ENCODE data around the gene CDS2. TPM values are rescaled to one million over a fixed set of nuclear protein-coding genes. Genes with fewer than 3 reads are reported as not detected.

Gene CDS2
- total and polyA plus RNA-seq, 2 experiments from 2014 or later = 16.8 to 40.8 TPM

DNA sequence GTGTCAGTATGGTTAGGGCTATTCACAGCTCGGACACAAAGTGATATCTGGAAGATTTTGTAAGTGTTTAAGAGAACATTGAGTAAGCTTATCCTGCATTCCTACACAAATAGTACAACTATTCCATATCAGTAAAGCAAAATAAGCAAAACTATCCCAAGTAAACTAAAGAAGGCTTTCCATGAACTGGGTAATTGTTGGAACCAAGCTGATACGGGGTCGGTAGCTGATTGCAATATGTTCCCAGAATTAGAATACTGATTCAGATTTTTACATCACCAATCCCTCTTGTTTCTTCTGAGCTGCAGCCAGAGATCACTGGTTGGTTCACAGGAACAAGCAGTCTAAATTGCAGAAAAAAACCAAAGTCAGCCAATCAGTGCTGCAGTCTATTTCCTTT, 54.1 kb downstream of the CDS2 start:
- Histone ChIP-seq H3K4me2 (no peak overlapping the region), H3F3A (replicated peaks; ENCODE audit: low read depth) (0 out of 2 replicates have a peak, but pooled peaks cover 5% of the 10 kb centered on the region), H3K79me2 (replicated peaks; ENCODE audit: insufficient read depth) (peaks cover 4% of the 10 kb centered on the region; the same call in 1 of the 2 replicates), H3K4me3 (no peak overlapping the region), H2AFZ (no peak overlapping the region), H3K36me3 (ENCODE audit: insufficient read depth) (peaks cover 18% of the 10 kb centered on the region), H4K20me1 (replicated peaks; ENCODE audit: insufficient read depth) (no peaks in the 10 kb centered on the region; the same call in 1 of the 2 replicates), H3K27me3 (ENCODE audit: insufficient read depth) (no peaks in the 10 kb centered on the region), H3K27ac (ENCODE audit: low read depth) (no peak overlapping the region), H3K4me1 (ENCODE audit: insufficient read depth) (peaks cover 27% of the 10 kb centered on the region), H3K9me2 (ENCODE audit: insufficient read depth) (no peaks in the 10 kb centered on the region)
- H3K27ac Mint-ChIP-seq = no peak overlapping the region; the same call in 1 of the 2 replicates
- H3K27me3 Mint-ChIP-seq (ENCODE audit: insufficient read depth, low read depth, poor library complexity) = peaks cover 4% of the 10 kb centered on the region
- H3K4me3 Mint-ChIP-seq = no peak overlapping the region
- H3K36me3 Mint-ChIP-seq (ENCODE audit: low read depth) = peaks cover 33% of the 10 kb centered on the region; the same call in 2 of the 3 replicates
- DNase-seq (ENCODE audit: low spot score) = no peak
- peaks cover 29% of the 10 kb centered on the region for H3K4me1 Mint-ChIP-seq
- no peak for ATAC-seq
- H3K9me3 Mint-ChIP-seq = no peaks in the 10 kb centered on the region
- TF ChIP-seq ZNF331 (CRISPR knock-in tag; IDR thresholded peaks at IDR 0.05; ENCODE audit: low read depth) = no peak
- TF ChIP-seq CREB1 (CRISPR knock-in tag; IDR thresholded peaks at IDR 0.05; ENCODE audit: low read depth) = no peak
- TF ChIP-seq, protein P1, sequence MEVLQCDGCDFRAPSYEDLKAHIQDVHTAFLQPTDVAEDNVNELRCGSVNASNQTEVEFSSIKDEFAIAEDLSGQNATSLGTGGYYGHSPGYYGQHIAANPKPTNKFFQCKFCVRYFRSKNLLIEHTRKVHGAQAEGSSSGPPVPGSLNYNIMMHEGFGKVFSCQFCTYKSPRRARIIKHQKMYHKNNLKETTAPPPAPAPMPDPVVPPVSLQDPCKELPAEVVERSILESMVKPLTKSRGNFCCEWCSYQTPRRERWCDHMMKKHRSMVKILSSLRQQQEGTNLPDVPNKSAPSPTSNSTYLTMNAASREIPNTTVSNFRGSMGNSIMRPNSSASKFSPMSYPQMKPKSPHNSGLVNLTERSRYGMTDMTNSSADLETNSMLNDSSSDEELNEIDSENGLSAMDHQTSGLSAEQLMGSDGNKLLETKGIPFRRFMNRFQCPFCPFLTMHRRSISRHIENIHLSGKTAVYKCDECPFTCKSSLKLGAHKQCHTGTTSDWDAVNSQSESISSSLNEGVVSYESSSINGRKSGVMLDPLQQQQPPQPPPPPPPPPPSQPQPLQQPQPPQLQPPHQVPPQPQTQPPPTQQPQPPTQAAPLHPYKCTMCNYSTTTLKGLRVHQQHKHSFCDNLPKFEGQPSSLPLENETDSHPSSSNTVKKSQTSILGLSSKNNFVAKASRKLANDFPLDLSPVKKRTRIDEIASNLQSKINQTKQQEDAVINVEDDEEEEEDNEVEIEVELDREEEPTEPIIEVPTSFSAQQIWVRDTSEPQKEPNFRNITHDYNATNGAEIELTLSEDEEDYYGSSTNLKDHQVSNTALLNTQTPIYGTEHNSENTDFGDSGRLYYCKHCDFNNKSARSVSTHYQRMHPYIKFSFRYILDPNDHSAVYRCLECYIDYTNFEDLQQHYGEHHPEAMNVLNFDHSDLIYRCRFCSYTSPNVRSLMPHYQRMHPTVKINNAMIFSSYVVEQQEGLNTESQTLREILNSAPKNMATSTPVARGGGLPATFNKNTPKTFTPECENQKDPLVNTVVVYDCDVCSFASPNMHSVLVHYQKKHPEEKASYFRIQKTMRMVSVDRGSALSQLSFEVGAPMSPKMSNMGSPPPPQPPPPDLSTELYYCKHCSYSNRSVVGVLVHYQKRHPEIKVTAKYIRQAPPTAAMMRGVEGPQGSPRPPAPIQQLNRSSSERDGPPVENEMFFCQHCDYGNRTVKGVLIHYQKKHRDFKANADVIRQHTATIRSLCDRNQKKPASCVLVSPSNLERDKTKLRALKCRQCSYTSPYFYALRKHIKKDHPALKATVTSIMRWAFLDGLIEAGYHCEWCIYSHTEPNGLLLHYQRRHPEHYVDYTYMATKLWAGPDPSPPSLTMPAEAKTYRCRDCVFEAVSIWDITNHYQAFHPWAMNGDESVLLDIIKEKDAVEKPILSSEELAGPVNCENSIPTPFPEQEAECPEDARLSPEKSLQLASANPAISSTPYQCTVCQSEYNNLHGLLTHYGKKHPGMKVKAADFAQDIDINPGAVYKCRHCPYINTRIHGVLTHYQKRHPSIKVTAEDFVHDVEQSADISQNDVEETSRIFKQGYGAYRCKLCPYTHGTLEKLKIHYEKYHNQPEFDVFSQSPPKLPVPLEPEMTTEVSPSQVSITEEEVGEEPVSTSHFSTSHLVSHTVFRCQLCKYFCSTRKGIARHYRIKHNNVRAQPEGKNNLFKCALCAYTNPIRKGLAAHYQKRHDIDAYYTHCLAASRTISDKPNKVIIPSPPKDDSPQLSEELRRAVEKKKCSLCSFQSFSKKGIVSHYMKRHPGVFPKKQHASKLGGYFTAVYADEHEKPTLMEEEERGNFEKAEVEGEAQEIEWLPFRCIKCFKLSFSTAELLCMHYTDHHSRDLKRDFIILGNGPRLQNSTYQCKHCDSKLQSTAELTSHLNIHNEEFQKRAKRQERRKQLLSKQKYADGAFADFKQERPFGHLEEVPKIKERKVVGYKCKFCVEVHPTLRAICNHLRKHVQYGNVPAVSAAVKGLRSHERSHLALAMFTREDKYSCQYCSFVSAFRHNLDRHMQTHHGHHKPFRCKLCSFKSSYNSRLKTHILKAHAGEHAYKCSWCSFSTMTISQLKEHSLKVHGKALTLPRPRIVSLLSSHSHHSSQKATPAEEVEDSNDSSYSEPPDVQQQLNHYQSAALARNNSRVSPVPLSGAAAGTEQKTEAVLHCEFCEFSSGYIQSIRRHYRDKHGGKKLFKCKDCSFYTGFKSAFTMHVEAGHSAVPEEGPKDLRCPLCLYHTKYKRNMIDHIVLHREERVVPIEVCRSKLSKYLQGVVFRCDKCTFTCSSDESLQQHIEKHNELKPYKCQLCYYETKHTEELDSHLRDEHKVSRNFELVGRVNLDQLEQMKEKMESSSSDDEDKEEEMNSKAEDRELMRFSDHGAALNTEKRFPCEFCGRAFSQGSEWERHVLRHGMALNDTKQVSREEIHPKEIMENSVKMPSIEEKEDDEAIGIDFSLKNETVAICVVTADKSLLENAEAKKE (CRISPR knock-in tag; IDR thresholded peaks at IDR 0.05) = no peak
- no peak for TF ChIP-seq ZNF114 (CRISPR knock-in tag; IDR thresholded peaks at IDR 0.05)

DNA sequence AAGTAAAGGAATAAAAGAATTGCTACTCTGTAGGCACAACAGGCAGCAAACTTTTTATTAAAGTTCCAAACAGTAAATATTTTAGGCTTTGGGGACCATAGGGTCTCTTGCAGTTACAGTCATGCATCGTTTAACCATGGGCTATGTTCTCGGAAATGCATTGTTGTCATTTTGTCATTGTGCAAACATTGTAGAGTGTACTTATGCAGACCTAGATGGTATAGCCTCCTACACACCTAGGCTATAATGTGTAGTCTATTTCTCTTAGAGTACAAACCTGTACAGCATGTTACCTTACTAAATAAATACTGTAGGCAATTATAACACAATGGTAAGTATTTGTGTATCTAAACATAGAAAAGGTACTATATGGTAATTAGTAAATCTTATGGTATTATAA, 54.7 kb downstream of the CDS2 start:
- H3K4me2 ChIP-seq = no peak overlapping the region
- H3K27ac Mint-ChIP-seq = no peak overlapping the region
- peaks cover 17% of the 10 kb centered on the region for H3K36me3 ChIP-seq (ENCODE audit: insufficient read depth)
- TF ChIP-seq ZNF114 (CRISPR knock-in tag; IDR thresholded peaks at IDR 0.05) (no peak), CREB1 (CRISPR knock-in tag; IDR thresholded peaks at IDR 0.05; ENCODE audit: low read depth) (no peak), EZH2 (IDR thresholded peaks at IDR 0.05; ENCODE audit: low read depth, unreplicated experiment) (no peak), NANOG (IDR thresholded peaks at IDR 0.05; ENCODE audit: borderline replicate concordance) (no peak), EZH2phosphoT487 (IDR thresholded peaks at IDR 0.05; ENCODE audit: unreplicated experiment) (no peak), JUNB (IDR thresholded peaks at IDR 0.05; ENCODE audit: unreplicated experiment) (no peak), POLR2AphosphoS5 (IDR thresholded peaks at IDR 0.05; ENCODE audit: low read depth) (no peak)
- TF ChIP-seq, protein P2, sequence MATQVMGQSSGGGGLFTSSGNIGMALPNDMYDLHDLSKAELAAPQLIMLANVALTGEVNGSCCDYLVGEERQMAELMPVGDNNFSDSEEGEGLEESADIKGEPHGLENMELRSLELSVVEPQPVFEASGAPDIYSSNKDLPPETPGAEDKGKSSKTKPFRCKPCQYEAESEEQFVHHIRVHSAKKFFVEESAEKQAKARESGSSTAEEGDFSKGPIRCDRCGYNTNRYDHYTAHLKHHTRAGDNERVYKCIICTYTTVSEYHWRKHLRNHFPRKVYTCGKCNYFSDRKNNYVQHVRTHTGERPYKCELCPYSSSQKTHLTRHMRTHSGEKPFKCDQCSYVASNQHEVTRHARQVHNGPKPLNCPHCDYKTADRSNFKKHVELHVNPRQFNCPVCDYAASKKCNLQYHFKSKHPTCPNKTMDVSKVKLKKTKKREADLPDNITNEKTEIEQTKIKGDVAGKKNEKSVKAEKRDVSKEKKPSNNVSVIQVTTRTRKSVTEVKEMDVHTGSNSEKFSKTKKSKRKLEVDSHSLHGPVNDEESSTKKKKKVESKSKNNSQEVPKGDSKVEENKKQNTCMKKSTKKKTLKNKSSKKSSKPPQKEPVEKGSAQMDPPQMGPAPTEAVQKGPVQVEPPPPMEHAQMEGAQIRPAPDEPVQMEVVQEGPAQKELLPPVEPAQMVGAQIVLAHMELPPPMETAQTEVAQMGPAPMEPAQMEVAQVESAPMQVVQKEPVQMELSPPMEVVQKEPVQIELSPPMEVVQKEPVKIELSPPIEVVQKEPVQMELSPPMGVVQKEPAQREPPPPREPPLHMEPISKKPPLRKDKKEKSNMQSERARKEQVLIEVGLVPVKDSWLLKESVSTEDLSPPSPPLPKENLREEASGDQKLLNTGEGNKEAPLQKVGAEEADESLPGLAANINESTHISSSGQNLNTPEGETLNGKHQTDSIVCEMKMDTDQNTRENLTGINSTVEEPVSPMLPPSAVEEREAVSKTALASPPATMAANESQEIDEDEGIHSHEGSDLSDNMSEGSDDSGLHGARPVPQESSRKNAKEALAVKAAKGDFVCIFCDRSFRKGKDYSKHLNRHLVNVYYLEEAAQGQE (IDR thresholded peaks at IDR 0.05; ENCODE audit: unreplicated experiment) = no peak
- TF ChIP-seq, protein P3, sequence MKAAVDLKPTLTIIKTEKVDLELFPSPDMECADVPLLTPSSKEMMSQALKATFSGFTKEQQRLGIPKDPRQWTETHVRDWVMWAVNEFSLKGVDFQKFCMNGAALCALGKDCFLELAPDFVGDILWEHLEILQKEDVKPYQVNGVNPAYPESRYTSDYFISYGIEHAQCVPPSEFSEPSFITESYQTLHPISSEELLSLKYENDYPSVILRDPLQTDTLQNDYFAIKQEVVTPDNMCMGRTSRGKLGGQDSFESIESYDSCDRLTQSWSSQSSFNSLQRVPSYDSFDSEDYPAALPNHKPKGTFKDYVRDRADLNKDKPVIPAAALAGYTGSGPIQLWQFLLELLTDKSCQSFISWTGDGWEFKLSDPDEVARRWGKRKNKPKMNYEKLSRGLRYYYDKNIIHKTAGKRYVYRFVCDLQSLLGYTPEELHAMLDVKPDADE (IDR thresholded peaks at IDR 0.05) = no peak

More for the DNA sequence above, 54.7 kb downstream of the CDS2 start:
- DNase-seq (ENCODE audit: low spot score) (no peak), ATAC-seq (no peak)
- Mint-ChIP-seq H3K4me1 (peaks cover 23% of the 10 kb centered on the region), H3K36me3 (ENCODE audit: low read depth) (peaks cover 32% of the 10 kb centered on the region; the same call in 2 of the 3 replicates), H3K9me3 (no peaks in the 10 kb centered on the region), H3K27me3 (ENCODE audit: insufficient read depth, low read depth, poor library complexity) (peaks cover 4% of the 10 kb centered on the region), H3K4me3 (no peak overlapping the region)
- 0 out of 2 replicates have a peak, but pooled peaks cover 5% of the 10 kb centered on the region for H3F3A ChIP-seq (replicated peaks; ENCODE audit: low read depth)
- no peaks in the 10 kb centered on the region for H3K27me3 ChIP-seq (ENCODE audit: insufficient read depth)
- H3K4me1 ChIP-seq (ENCODE audit: insufficient read depth) = peaks cover 24% of the 10 kb centered on the region
- H4K20me1 ChIP-seq (replicated peaks; ENCODE audit: insufficient read depth) = no peaks in the 10 kb centered on the region; the same call in 1 of the 2 replicates
- H3K9me2 ChIP-seq (ENCODE audit: insufficient read depth) = no peaks in the 10 kb centered on the region
- peaks cover 3% of the 10 kb centered on the region; the same call in 1 of the 2 replicates for H3K79me2 ChIP-seq (replicated peaks; ENCODE audit: insufficient read depth)
- H2AFZ ChIP-seq = no peak overlapping the region
- H3K27ac ChIP-seq (ENCODE audit: low read depth) = no peak overlapping the region
- no peak overlapping the region for H3K4me3 ChIP-seq
